GM21447 (cell line): ENCODE measurements around the gene ENAH.
"Not testable (repeated sequence)": the region's sequence is repeated elsewhere in the genome, so short reads cannot be mapped to it uniquely, and the experiment has no call there.

ENCODE experiments used
- ATAC-seq: cut with Tn5 transposase; IDR thresholded peaks from one replicate; pipeline ENCODE4 v1.9.1; 2021; ENCODE audit not compliant: unreplicated experiment

ENAH gene

GRCh38 chr1:225652729-225653462 lies at the start of gene ENAH:
ENAH (minus strand) TSS chr1:225653123; CDS start chr1:225652690, 433 bp downstream.
- no peak for ATAC-seq

- no peak for ATAC-seq
Observed at GRCh38 chr1:225700889-225701465, 48.1 kb upstream of the ENAH start.

- ATAC-seq: no peak
Observed at GRCh38 chr1:225700164-225700821, 47.4 kb upstream of the ENAH start.

- ATAC-seq: no peak
Observed at GRCh38 chr1:225699336-225699735, 46.4 kb upstream of the ENAH start.

GRCh38 chr1:225698194-225698593 lies 45.3 kb upstream of the ENAH start:
- not testable (repeated sequence) for ATAC-seq

GRCh38 chr1:225697428-225697827 lies 44.5 kb upstream of the ENAH start:
- no peak for ATAC-seq

- no peak for ATAC-seq
Observed at GRCh38 chr1:225695578-225696337, 42.8 kb upstream of the ENAH start.

- ATAC-seq: no peak
Observed at GRCh38 chr1:225694151-225694603, 41.3 kb upstream of the ENAH start.

- not testable (repeated sequence) for ATAC-seq
Observed at GRCh38 chr1:225693697-225694096, 40.8 kb upstream of the ENAH start.

- no peak for ATAC-seq
Observed at GRCh38 chr1:225693085-225693696, 40.3 kb upstream of the ENAH start.

GRCh38 chr1:225692517-225692879 lies 39.6 kb upstream of the ENAH start:
- ATAC-seq: no peak

- ATAC-seq: no peak
Observed at GRCh38 chr1:225691861-225692516, 39.1 kb upstream of the ENAH start.

GRCh38 chr1:225691377-225691776 lies 38.5 kb upstream of the ENAH start:
- no peak for ATAC-seq

- no peak for ATAC-seq
Observed at GRCh38 chr1:225689882-225690459, 37.0 kb upstream of the ENAH start.

- ATAC-seq: no peak
Observed at GRCh38 chr1:225688345-225688744, 35.4 kb upstream of the ENAH start.

GRCh38 chr1:225685476-225686176 lies 32.7 kb upstream of the ENAH start:
- no peak for ATAC-seq

GRCh38 chr1:225684741-225685140 lies 31.8 kb upstream of the ENAH start:
- no peak for ATAC-seq

- no peak for ATAC-seq
Observed at GRCh38 chr1:225681231-225681630, 28.3 kb upstream of the ENAH start.

GRCh38 chr1:225678545-225678944 lies 25.6 kb upstream of the ENAH start:
- ATAC-seq: no peak
